AG04449 (cell line): ENCODE results near the gene MGST2.

Source experiments
- CTCF ChIA-PET: fragments of 350-600 bp; formaldehyde crosslinking; extraction: SDS; loops from one replicate; lab custom pipeline; 2021; ENCODE audit warnings: antibody characterized with exemption; lab: Yijun Ruan, JAX
- POLR2A ChIA-PET: fragments of 400-600, 350-600 bp; formaldehyde crosslinking; extraction: SDS; loops from one replicate; lab custom pipeline; 2020; ENCODE audit warnings: antibody characterized with exemption, inconsistent platforms; lab: Yijun Ruan, JAX
- DNase-seq: peaks from one replicate; pipeline ENCODE4 v3.0.0-alpha.2; 2010; ENCODE audit warnings: low read depth, low spot score
- H3K4me3 ChIP-seq: 2 replicates; pipeline ENCODE4 v1.5.1; 2011; ENCODE audit warnings: low read depth, mild to moderate bottlenecking, control low read depth, low read length
- CTCF ChIP-seq: IDR thresholded peaks from one replicate; pipeline ENCODE4 v1.5.1; 2011; ENCODE audit warnings: mild to moderate bottlenecking, moderate library complexity, low read length, control low read depth, inconsistent platforms; ENCODE audit not compliant: insufficient read depth; ENCODE audit errors: missing control alignments

Gene MGST2

GRCh38 chr4:139749338-139749737 is 83.7 kb downstream of the MGST2 start:
- POLR2A ChIA-PET, result no interaction called here
- CTCF ChIA-PET, result interaction anchor here (0.8 to 1.4 kb wide), 2 partner anchors 8 to 11 kb away, joined by 3 to 11 read pairs; no protein-coding TSS in a partner anchor
- no peak overlapping the region for H3K4me3 ChIP-seq

GRCh38 chr4:139749835-139750498 is 84.3 kb downstream of the MGST2 start:
- H3K4me3 ChIP-seq, result no peak overlapping the region
- no peak for TF ChIP-seq CTCF
- no peak for DNase-seq
- ChIA-PET POLR2A (no interaction called here), CTCF (interaction anchor here (0.6 to 1.4 kb wide), 2 partner anchors 9 to 373 kb away, joined by 3 to 11 read pairs; no protein-coding TSS in a partner anchor)

More at GRCh38 chr4:139749338-139749737, 83.7 kb downstream of the MGST2 start:
- DNase-seq, result no peak
- TF ChIP-seq CTCF, result no peak

- TF ChIP-seq CTCF, result no peak
- CTCF ChIA-PET, result no interaction called here
- no peak overlapping the region for H3K4me3 ChIP-seq
- POLR2A ChIA-PET, result no interaction called here
- no peak for DNase-seq
Measured at GRCh38 chr4:139753686-139754085, 88.1 kb downstream of the MGST2 start.
